ENCODE results near the gene APBB2. TPM values are rescaled to one million over a fixed set of nuclear protein-coding genes. Genes with fewer than 3 reads are reported as not detected.
A peak's percentile ranks its signal among the peaks of the same experiment; 100 is the strongest.

Gene APBB2
- total RNA-seq, 1 donor: 75.8 TPM

DNA sequence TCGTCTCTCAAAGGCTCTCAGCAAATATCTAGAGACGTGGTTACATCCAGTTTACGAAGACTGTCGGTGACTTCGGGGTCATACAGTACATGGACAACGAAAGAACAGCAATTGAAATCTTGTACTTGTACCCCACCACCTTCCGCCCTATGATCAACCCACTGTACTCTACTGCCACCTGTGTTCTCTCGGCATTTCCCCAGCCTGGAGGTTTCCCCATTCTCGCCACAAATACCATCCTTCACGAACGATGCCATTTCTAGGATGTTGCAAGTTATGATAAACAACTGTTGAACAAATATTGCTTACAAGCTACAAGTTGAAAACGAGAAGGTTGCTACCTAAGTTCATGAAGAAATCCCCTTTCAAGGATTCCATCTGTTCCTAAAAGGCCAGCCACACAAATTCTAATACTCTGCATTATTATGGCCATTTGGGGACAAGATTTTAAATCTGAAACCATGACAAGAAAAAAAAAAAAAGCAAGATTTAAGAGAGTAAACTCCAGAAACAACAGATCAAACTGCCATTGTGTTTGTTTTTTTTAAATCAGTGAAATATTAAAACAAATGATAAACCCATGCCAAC is 1.6 kb downstream of the APBB2 start:
- DNase-seq (ENCODE audit: low read depth): peak; percentile 82
- H3K4me3 ChIP-seq (ENCODE audit: low read depth, low read length): peak overlapping the region; percentile 96
- TF ChIP-seq, protein P1, sequence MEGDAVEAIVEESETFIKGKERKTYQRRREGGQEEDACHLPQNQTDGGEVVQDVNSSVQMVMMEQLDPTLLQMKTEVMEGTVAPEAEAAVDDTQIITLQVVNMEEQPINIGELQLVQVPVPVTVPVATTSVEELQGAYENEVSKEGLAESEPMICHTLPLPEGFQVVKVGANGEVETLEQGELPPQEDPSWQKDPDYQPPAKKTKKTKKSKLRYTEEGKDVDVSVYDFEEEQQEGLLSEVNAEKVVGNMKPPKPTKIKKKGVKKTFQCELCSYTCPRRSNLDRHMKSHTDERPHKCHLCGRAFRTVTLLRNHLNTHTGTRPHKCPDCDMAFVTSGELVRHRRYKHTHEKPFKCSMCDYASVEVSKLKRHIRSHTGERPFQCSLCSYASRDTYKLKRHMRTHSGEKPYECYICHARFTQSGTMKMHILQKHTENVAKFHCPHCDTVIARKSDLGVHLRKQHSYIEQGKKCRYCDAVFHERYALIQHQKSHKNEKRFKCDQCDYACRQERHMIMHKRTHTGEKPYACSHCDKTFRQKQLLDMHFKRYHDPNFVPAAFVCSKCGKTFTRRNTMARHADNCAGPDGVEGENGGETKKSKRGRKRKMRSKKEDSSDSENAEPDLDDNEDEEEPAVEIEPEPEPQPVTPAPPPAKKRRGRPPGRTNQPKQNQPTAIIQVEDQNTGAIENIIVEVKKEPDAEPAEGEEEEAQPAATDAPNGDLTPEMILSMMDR (IDR thresholded peaks at IDR 0.05; ENCODE audit: insufficient read depth, low read length): peak; percentile 82

DNA sequence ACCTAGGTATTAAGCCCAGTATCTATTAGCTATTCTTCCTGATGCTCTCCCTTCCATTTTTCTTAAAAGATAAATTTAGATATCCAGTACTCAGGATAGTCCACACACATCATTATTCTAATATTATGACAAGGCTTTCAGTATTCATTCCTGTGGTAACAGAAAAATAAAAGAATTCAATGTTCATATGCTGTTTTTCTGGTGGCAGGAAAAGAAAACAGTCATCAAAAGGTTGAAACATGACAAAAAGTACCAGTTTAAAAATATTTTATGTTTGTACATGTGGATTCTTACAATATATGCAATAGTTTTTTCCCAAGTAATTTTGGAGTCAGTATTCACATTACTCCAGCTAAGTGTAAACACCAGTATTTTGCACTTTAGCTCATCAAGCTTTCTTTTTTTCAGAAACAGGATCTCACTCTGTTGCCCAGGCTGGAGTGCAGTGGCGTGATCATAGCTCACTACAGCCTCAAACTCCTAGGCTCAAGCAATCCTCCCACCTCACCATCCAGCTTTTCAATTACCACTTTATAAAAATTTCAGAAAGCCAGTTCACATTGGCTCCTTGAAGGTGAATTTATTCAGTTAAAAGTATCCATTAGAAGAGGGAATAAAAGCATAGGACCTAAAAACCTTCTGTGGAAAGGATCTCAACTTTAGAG is 2.3 kb downstream of the APBB2 start:
- DNase-seq (ENCODE audit: low read depth): no peak
- TF ChIP-seq, protein P1 (IDR thresholded peaks at IDR 0.05; ENCODE audit: insufficient read depth, low read length): no peak
- peak overlapping the region; percentile 96 for H3K4me3 ChIP-seq (ENCODE audit: low read depth, low read length)

DNA sequence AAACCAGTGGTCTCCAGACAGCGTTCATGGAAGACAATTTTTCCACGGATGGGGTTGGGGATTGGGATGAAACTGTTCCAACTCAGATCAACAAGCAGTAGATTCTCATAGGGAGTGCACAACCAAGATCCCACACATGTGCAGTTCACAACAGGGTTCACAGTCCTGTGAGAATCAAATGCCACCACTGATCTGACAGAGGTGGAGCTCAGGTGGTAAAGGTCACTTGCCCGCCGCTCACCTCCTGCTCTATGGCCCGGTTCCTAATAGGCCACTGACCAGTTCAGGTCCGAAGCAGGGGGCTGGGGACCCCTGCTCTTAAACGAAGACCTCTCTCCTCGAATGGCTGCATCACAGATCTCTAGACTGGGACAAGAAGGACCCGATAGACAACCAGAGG is 4.4 kb downstream of the APBB2 start:
- TF ChIP-seq, protein P1 (IDR thresholded peaks at IDR 0.05; ENCODE audit: insufficient read depth, low read length): no peak
- DNase-seq (ENCODE audit: low read depth): no peak
- no peak overlapping the region for H3K4me3 ChIP-seq (ENCODE audit: low read depth, low read length)

GRCh38 chr4:41209187-41209586 is 5.2 kb downstream of the APBB2 start:
- TF ChIP-seq, protein P1 (IDR thresholded peaks at IDR 0.05; ENCODE audit: insufficient read depth, low read length): no peak

GRCh38 chr4:41207291-41207831 is 7.0 kb downstream of the APBB2 start:
- H3K4me3 ChIP-seq (ENCODE audit: low read depth, low read length): no peak overlapping the region
- DNase-seq (ENCODE audit: low read depth): peak; percentile 78
- TF ChIP-seq, protein P1 (IDR thresholded peaks at IDR 0.05; ENCODE audit: insufficient read depth, low read length): no peak

More at GRCh38 chr4:41209187-41209586, 5.2 kb downstream of the APBB2 start:
- no peak overlapping the region for H3K4me3 ChIP-seq (ENCODE audit: low read depth, low read length)
- no peak for DNase-seq (ENCODE audit: low read depth)

- DNase-seq (ENCODE audit: low read depth): no peak
- no peak overlapping the region for H3K4me3 ChIP-seq (ENCODE audit: low read depth, low read length)
- TF ChIP-seq, protein P1 (IDR thresholded peaks at IDR 0.05; ENCODE audit: insufficient read depth, low read length): no peak
These were observed 8.4 kb downstream of the APBB2 start for GRCh38 chr4:41205854-41206460.

Measured in fibroblast of the aortic adventitia (primary cell).